Breast epithelium (tissue), 3 donors: ENCODE data around the gene FNIP1.

Experiments
- CTCF ChIP-seq, 3 donors: fragments of 450-650 bp; IDR thresholded peaks; one replicate each; pipeline ENCODE4 v1.5.1; 2016 to 2017; ENCODE audit warnings: antibody characterized with exemption in 3 of 3, mild to moderate bottlenecking in 3 of 3, moderate library complexity in 3 of 3
- POLR2A ChIP-seq: fragments of 450-650 bp; IDR thresholded peaks from one replicate; pipeline ENCODE4 v1.6.1; 2016; ENCODE audit warnings: antibody characterized with exemption, mild to moderate bottlenecking, moderate library complexity
- POLR2AphosphoS5 ChIP-seq, 3 donors: sonication (generic); formaldehyde crosslinking; IDR thresholded peaks; one replicate each; pipeline ENCODE4 v1.6.1; 2017; ENCODE audit warnings: antibody characterized with exemption in 3 of 3

GRCh38 chr5:131791866-131792265, 5.0 kb downstream of the FNIP1 start:
- TF ChIP-seq CTCF (IDR thresholded peaks at IDR 0.05) = no peak
- no peak for TF ChIP-seq POLR2A
- no peak for TF ChIP-seq POLR2AphosphoS5 (IDR thresholded peaks at IDR 0.05)
